Activated CD8-positive, alpha-beta T cell treated with anti-CD3 and anti-CD28 coated beads for 36 hours (primary cell): ENCODE results near the gene DUSP23. TPM values are rescaled to one million over a fixed set of nuclear protein-coding genes. Genes with fewer than 3 reads are reported as not detected.
A peak's percentile ranks its signal among the peaks of the same experiment; 100 is the strongest.

Source experiments
- ATAC-seq: fragments of 200-7000 bp; cut with Tn5 transposase; one replicate; pipeline ENCODE4 v1.10.0; 2021; ENCODE audit warnings: mild to moderate bottlenecking, moderate library complexity
- CTCF ChIA-PET: fragments of 350-600 bp; sonication (Branson Sonifier 250); formaldehyde crosslinking; loops from one replicate; lab custom pipeline; 2021; ENCODE audit warnings: antibody characterized with exemption; lab: Charles Lee
- POLR2A ChIA-PET: fragments of 350-600 bp; sonication (Branson Sonifier 250); formaldehyde crosslinking; loops from one replicate; lab custom pipeline; 2021; ENCODE audit warnings: antibody characterized with exemption; lab: Charles Lee
- DNase-seq: peaks from one replicate; pipeline ENCODE4 v3.0.0-alpha.2; 2020
- H3K27ac Mint-ChIP-seq: one replicate; pipeline ENCODE4 v1.8.0; 2021; ENCODE audit warnings: mild to moderate bottlenecking, mixed read lengths
- H3K27me3 Mint-ChIP-seq: one replicate; pipeline ENCODE4 v1.8.0; 2021; ENCODE audit warnings: mixed read lengths
- H3K36me3 Mint-ChIP-seq: one replicate; pipeline ENCODE4 v1.8.0; 2021; ENCODE audit warnings: low read depth, mixed read lengths
- H3K4me1 Mint-ChIP-seq: one replicate; pipeline ENCODE4 v1.8.0; 2021; ENCODE audit warnings: low read depth, mixed read lengths
- H3K4me3 Mint-ChIP-seq: one replicate; pipeline ENCODE4 v1.8.0; 2021; ENCODE audit warnings: mild to moderate bottlenecking, moderate library complexity, mixed read lengths
- H3K9me3 Mint-ChIP-seq: one replicate; pipeline ENCODE4 v1.8.0; 2021; ENCODE audit warnings: mixed read lengths
- intact Hi-C: fragments of 100-400 bp; cut with micrococcal nuclease; formaldehyde crosslinking; loops from one replicate; pipeline ENCODE4 v1.10.0; 2022
- total RNA-seq, 2 experiments: library from RNA; stranded (reverse); gene quantifications; one replicate each; pipeline ENCODE4 v1.2.3, GENCODE V29; 2021
- TF ChIP-seq, protein P1 (sequence below): fragments of 200-600 bp; IDR thresholded peaks from one replicate; pipeline ENCODE4 v1.8.0; 2022; ENCODE audit warnings: antibody characterized with exemption, mild to moderate bottlenecking

Gene DUSP23
- 10 to 100 TPM; 27.2 TPM for total RNA-seq

DNA sequence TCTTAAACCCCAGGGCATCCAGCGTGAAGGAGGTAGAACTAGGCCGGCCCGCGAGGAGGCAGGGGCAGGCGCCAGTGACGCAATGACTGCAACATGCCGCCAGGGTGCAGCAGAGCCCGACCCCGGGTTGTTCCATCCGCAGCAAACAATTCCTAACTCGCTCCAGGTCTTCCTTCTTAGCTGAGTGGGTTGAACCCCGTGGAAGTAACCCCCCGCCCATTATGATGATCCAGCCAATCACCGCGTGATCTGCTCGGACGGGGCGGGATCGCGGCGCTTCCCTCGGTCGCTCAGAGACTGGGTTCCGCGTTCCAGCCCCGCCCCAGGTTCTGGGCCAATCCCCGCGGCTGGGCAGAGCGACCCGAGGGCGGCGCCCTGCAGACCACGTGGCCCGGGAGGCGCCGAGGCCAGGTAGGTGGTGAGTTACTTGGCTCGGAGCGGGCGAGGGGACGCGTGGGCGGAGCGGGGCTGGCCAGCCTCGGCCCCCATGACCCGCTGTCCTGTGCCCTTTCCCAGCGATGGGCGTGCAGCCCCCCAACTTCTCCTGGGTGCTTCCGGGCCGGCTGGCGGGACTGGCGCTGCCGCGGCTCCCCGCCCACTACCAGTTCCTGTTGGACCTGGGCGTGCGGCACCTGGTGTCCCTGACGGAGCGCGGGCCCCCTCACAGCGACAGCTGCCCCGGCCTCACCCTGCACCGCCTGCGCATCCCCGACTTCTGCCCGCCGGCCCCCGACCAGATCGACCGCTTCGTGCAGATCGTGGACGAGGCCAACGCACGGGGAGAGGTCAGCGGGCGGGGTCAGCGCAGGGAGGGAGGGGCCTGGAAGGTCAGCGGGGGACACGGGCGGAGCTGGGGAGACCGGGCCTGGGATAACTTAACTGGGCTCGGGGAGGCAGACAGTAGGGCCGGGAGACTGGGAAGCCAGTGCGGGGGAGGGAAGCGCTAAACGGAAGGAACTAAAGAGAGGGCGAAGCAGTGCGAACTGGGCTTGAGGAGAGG, at the start of gene DUSP23:
TSS of gene DUSP23 (plus strand) at position 380 of the 1,000 bp plus-strand sequence. CDS start at position 519, 139 bp downstream.
- ATAC-seq (peak; percentile 99), DNase-seq (peak; percentile 96)
- peaks cover 7% of the 10 kb centered on the region for H3K4me1 Mint-ChIP-seq
- peak within 1 kb of the TSS; percentile 73 for H3K4me3 Mint-ChIP-seq
- no peaks in the 10 kb centered on the region for H3K9me3 Mint-ChIP-seq
- H3K27ac Mint-ChIP-seq = peak within 1 kb of the TSS; percentile 44
- intact Hi-C loops = loop anchor here (5.0 kb wide), 1 partner anchor 111 kb away; no protein-coding TSS in a partner anchor
- no peaks in the 10 kb centered on the region for H3K36me3 Mint-ChIP-seq
- ChIA-PET POLR2A (interaction anchor here (1.0 to 2.1 kb wide), 2 partner anchors 19 to 144 kb away, joined by 3 to 8 read pairs; partner anchors contain the start of gene TAGLN2), CTCF (interaction anchor here (0.6 to 4.1 kb wide), 12 partner anchors 9 to 227 kb away, joined by 3 to 64 read pairs (median 6); partner anchors contain the start of genes FCRL6 and SLAMF8)
- H3K27me3 Mint-ChIP-seq = no peaks in the 10 kb centered on the region
- TF ChIP-seq, protein P1, sequence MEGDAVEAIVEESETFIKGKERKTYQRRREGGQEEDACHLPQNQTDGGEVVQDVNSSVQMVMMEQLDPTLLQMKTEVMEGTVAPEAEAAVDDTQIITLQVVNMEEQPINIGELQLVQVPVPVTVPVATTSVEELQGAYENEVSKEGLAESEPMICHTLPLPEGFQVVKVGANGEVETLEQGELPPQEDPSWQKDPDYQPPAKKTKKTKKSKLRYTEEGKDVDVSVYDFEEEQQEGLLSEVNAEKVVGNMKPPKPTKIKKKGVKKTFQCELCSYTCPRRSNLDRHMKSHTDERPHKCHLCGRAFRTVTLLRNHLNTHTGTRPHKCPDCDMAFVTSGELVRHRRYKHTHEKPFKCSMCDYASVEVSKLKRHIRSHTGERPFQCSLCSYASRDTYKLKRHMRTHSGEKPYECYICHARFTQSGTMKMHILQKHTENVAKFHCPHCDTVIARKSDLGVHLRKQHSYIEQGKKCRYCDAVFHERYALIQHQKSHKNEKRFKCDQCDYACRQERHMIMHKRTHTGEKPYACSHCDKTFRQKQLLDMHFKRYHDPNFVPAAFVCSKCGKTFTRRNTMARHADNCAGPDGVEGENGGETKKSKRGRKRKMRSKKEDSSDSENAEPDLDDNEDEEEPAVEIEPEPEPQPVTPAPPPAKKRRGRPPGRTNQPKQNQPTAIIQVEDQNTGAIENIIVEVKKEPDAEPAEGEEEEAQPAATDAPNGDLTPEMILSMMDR = peak; percentile 85

GRCh38 chr1:159737238-159737916, 43.4 kb upstream of the DUSP23 start:
- DNase-seq = no peak
- Mint-ChIP-seq H3K9me3 (no peaks in the 10 kb centered on the region), H3K4me1 (no peaks in the 10 kb centered on the region), H3K27me3 (peaks cover 15% of the 10 kb centered on the region), H3K4me3 (no peak overlapping the region), H3K27ac (no peak overlapping the region), H3K36me3 (no peaks in the 10 kb centered on the region)
- intact Hi-C loops = no loop called here
- ChIA-PET CTCF (no interaction called here), POLR2A (no interaction called here)
- TF ChIP-seq, protein P1 = no peak
- no peak for ATAC-seq

- ChIA-PET POLR2A (no interaction called here), CTCF (no interaction called here)
- Mint-ChIP-seq H3K9me3 (no peaks in the 10 kb centered on the region), H3K4me3 (no peak overlapping the region), H3K27me3 (peaks cover 12% of the 10 kb centered on the region), H3K27ac (no peak overlapping the region), H3K36me3 (no peaks in the 10 kb centered on the region), H3K4me1 (no peaks in the 10 kb centered on the region)
- DNase-seq = no peak
- ATAC-seq = no peak
- intact Hi-C loops = no loop called here
- TF ChIP-seq, protein P1 = no peak
These were observed 36.9 kb upstream of the DUSP23 start for GRCh38 chr1:159743651-159744410.

GRCh38 chr1:159746666-159747065, 34.1 kb upstream of the DUSP23 start:
- Mint-ChIP-seq H3K4me3 (no peak overlapping the region), H3K27me3 (peaks cover 13% of the 10 kb centered on the region), H3K4me1 (no peaks in the 10 kb centered on the region), H3K36me3 (no peaks in the 10 kb centered on the region), H3K27ac (no peak overlapping the region), H3K9me3 (no peaks in the 10 kb centered on the region)
- ChIA-PET POLR2A (no interaction called here), CTCF (no interaction called here)
- TF ChIP-seq, protein P1 = no peak
- DNase-seq = no peak
- intact Hi-C loops = no loop called here
- no peak for ATAC-seq
